ENCODE data around the gene MRO. TPM values are rescaled to one million over a fixed set of nuclear protein-coding genes. Genes with fewer than 3 reads are reported as not detected.

MRO gene
- polyA plus RNA-seq, 1 of the 3 experiments (the other 2 are of a cell fraction) = not detected

DNA sequence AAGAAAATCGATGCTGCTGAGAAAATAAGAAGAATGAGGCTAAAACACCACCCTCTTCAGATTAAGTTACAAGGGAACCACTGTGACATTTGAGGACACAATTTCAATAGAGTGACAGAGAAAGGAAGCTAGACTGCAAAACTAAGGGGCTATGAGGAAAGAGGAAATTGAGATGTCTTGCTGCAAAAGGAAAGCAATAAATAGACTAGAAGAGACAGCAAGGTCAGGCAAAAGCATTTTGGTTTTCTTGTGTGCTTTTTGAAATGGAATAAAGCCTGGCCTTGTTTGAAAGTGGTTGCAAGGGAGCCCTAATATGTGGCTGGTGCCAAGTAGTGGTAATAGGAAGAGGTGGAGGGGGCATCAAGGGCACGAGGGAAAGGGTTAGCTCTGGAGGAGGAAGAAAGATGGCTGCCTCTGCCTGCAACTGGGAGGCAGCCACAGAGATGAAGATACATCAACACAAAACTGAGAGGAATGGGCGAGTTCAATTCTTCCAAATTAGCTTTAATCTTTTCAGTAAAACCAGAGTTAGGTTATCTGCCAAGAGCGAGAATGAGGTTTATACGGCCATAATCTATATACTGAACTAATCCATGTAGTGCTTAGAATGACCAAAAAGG, 1.2 kb upstream of the MRO start:
- H3K4me2 ChIP-seq = no peak overlapping the region
- POLR2A ChIA-PET = no interaction called here
- CTCF ChIA-PET = interaction anchor here (0.6 to 2.8 kb wide), 16 partner anchors 11 to 846 kb away, joined by 3 to 17 read pairs (median 4); partner anchors contain the start of gene ELAC1
- DNase-seq = no peak
- H2AFZ ChIP-seq (ENCODE audit: low read depth) = peak overlapping the region; percentile 42; the same call in 1 of the 2 replicates
- no peaks in the 10 kb centered on the region for H3K79me2 ChIP-seq (ENCODE audit: insufficient read depth)
- 87% methylated on average over 5 of the region's 5 CpGs for WGBS (ENCODE audit: low lambda C conversion rate)
- peaks cover 0 to 5% of the 10 kb centered on the region in 2 experiments; a peak in 2 of 4 replicates for H3K4me1 ChIP-seq (ENCODE audit: control insufficient read depth in 1 of 2, insufficient read depth in 2 of 2, low read depth in 1 of 2, low read length in 1 of 2)
- H3F3A ChIP-seq (replicated peaks; ENCODE audit: insufficient read depth) = no peaks in the 10 kb centered on the region
- H3K27ac ChIP-seq (ENCODE audit: low read depth in 2 of 2, low read length in 1 of 2) = no peak overlapping the region
- no peak overlapping the region for H3K9ac ChIP-seq
- H3K9me2 ChIP-seq = no peaks in the 10 kb centered on the region
- TF ChIP-seq NRF1 (IDR thresholded peaks at IDR 0.05; ENCODE audit: low read depth, low read length) (no peak), RFX5 (IDR thresholded peaks at IDR 0.05; ENCODE audit: low read length) (no peak), FOXM1 (IDR thresholded peaks at IDR 0.05; ENCODE audit: low read depth) (no peak), MEF2A (IDR thresholded peaks at IDR 0.05; ENCODE audit: borderline replicate concordance, low read depth) (no peak), FOXJ3 (CRISPR knock-in tag; IDR thresholded peaks at IDR 0.05) (no peak), CHD2 (IDR thresholded peaks at IDR 0.05; ENCODE audit: low read length, partially characterized antibody) (no peak), NFIC (IDR thresholded peaks at IDR 0.05; ENCODE audit: borderline replicate concordance) (no peak), RAD21 (IDR thresholded peaks at IDR 0.05; ENCODE audit: low read length) (no peak), RCOR1 (IDR thresholded peaks at IDR 0.05; ENCODE audit: low read length) (no peak), GATA2 (CRISPR knock-in tag; IDR thresholded peaks at IDR 0.05) (no peak)
- TF ChIP-seq, protein P1, sequence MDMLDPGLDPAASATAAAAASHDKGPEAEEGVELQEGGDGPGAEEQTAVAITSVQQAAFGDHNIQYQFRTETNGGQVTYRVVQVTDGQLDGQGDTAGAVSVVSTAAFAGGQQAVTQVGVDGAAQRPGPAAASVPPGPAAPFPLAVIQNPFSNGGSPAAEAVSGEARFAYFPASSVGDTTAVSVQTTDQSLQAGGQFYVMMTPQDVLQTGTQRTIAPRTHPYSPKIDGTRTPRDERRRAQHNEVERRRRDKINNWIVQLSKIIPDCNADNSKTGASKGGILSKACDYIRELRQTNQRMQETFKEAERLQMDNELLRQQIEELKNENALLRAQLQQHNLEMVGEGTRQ (IDR thresholded peaks at IDR 0.05; ENCODE audit: borderline replicate concordance, low read depth, low read length) = no peak
- TF ChIP-seq, protein P2, sequence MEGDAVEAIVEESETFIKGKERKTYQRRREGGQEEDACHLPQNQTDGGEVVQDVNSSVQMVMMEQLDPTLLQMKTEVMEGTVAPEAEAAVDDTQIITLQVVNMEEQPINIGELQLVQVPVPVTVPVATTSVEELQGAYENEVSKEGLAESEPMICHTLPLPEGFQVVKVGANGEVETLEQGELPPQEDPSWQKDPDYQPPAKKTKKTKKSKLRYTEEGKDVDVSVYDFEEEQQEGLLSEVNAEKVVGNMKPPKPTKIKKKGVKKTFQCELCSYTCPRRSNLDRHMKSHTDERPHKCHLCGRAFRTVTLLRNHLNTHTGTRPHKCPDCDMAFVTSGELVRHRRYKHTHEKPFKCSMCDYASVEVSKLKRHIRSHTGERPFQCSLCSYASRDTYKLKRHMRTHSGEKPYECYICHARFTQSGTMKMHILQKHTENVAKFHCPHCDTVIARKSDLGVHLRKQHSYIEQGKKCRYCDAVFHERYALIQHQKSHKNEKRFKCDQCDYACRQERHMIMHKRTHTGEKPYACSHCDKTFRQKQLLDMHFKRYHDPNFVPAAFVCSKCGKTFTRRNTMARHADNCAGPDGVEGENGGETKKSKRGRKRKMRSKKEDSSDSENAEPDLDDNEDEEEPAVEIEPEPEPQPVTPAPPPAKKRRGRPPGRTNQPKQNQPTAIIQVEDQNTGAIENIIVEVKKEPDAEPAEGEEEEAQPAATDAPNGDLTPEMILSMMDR (IDR thresholded peaks at IDR 0.05) = no peak
- TF ChIP-seq, protein P3, sequence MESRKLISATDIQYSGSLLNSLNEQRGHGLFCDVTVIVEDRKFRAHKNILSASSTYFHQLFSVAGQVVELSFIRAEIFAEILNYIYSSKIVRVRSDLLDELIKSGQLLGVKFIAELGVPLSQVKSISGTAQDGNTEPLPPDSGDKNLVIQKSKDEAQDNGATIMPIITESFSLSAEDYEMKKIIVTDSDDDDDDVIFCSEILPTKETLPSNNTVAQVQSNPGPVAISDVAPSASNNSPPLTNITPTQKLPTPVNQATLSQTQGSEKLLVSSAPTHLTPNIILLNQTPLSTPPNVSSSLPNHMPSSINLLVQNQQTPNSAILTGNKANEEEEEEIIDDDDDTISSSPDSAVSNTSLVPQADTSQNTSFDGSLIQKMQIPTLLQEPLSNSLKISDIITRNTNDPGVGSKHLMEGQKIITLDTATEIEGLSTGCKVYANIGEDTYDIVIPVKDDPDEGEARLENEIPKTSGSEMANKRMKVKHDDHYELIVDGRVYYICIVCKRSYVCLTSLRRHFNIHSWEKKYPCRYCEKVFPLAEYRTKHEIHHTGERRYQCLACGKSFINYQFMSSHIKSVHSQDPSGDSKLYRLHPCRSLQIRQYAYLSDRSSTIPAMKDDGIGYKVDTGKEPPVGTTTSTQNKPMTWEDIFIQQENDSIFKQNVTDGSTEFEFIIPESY (IDR thresholded peaks at IDR 0.05; ENCODE audit: borderline replicate concordance, low read depth) = no peak
- H3K4me3 ChIP-seq (ENCODE audit: low read depth in 2 of 2, low read length in 1 of 2) = no peak overlapping the region
- H3K9me3 ChIP-seq = no peaks in the 10 kb centered on the region
- no peaks in the 10 kb centered on the region; the same call in 1 of the 2 replicates for H3K27me3 ChIP-seq (ENCODE audit: insufficient read depth)
- no peaks in the 10 kb centered on the region for H3K36me3 ChIP-seq (replicated peaks in 1 of 2; ENCODE audit: control insufficient read depth in 1 of 2, insufficient read depth in 2 of 2, low read length in 1 of 2)
- no peaks in the 10 kb centered on the region for H4K20me1 ChIP-seq (ENCODE audit: insufficient read depth)

Data from SK-N-SH (cell line).